D341Med (cell line): ENCODE data around the gene SCAANT1.

Source experiments
- DNase-seq: peaks from one replicate; pipeline ENCODE4 v3.0.0; 2012; ENCODE audit warnings: low spot score

Gene SCAANT1

GRCh38 chr3:63900459-63900858 lies 11.7 kb downstream of the SCAANT1 start:
- DNase-seq = no peak

GRCh38 chr3:63900010-63900409 lies 12.2 kb downstream of the SCAANT1 start:
- DNase-seq = no peak

- DNase-seq = no peak
Measured at GRCh38 chr3:63896332-63897030, 15.7 kb downstream of the SCAANT1 start.

- no peak for DNase-seq
Measured at GRCh38 chr3:63895422-63896189, 16.6 kb downstream of the SCAANT1 start.

GRCh38 chr3:63892773-63893352 lies 19.3 kb downstream of the SCAANT1 start:
- no peak for DNase-seq

- DNase-seq = no peak
Measured at GRCh38 chr3:63891518-63891917, 20.7 kb downstream of the SCAANT1 start.

GRCh38 chr3:63886858-63887257 lies 25.3 kb downstream of the SCAANT1 start:
- DNase-seq = no peak

GRCh38 chr3:63880653-63881052 lies 31.5 kb downstream of the SCAANT1 start:
- no peak for DNase-seq

GRCh38 chr3:63878394-63879060 lies 33.7 kb downstream of the SCAANT1 start:
- DNase-seq = no peak

- peak; percentile 54 for DNase-seq
Measured at GRCh38 chr3:63877737-63878393, 34.3 kb downstream of the SCAANT1 start.

- no peak for DNase-seq
Measured at GRCh38 chr3:63876260-63876659, 35.9 kb downstream of the SCAANT1 start.

GRCh38 chr3:63875510-63875909 lies 36.7 kb downstream of the SCAANT1 start:
- DNase-seq = no peak

- DNase-seq = no peak
Measured at GRCh38 chr3:63874769-63875168, 37.4 kb downstream of the SCAANT1 start.

GRCh38 chr3:63872135-63872924 lies 39.9 kb downstream of the SCAANT1 start:
- DNase-seq = no peak

- no peak for DNase-seq
Measured at GRCh38 chr3:63870615-63871005, 41.6 kb downstream of the SCAANT1 start.

GRCh38 chr3:63869940-63870614 lies 42.1 kb downstream of the SCAANT1 start:
- DNase-seq = no peak

GRCh38 chr3:63867225-63867624 lies 45.0 kb downstream of the SCAANT1 start:
- no peak for DNase-seq

GRCh38 chr3:63864965-63865327 lies 47.2 kb downstream of the SCAANT1 start:
- no peak for DNase-seq

- peak; percentile 87 for DNase-seq
Measured at GRCh38 chr3:63864008-63864964, 47.9 kb downstream of the SCAANT1 start.
